ENCODE data around the gene DIPK1B.

DIPK1B gene

GRCh38 chr9:136740491-136740890 is 28.1 kb downstream of the DIPK1B start:
- Histone ChIP-seq H3K27me3 (ENCODE audit: control insufficient read depth in 1 of 2, insufficient read depth in 2 of 2, low read length in 2 of 2) (peaks cover 13 to 46% of the 10 kb centered on the region in 2 donors), H3K4me1 (ENCODE audit: insufficient read depth, low read length) (no peaks in the 10 kb centered on the region), H3K9me3 (ENCODE audit: low read length) (no peaks in the 10 kb centered on the region), H3K9ac (ENCODE audit: low read length) (no peak overlapping the region), H3K27ac (ENCODE audit: low read depth, low read length) (no peak overlapping the region), H3K4me3 (ENCODE audit: low read depth in 1 of 2, low read length in 2 of 2) (no peak overlapping the region), H3K36me3 (ENCODE audit: insufficient read depth, low read length) (no peaks in the 10 kb centered on the region)

GRCh38 chr9:136740971-136741882 is 28.9 kb downstream of the DIPK1B start:
- no peak overlapping the region for H3K9ac ChIP-seq (ENCODE audit: low read length)
- peaks cover 13 to 46% of the 10 kb centered on the region in 2 donors for H3K27me3 ChIP-seq (ENCODE audit: control insufficient read depth in 1 of 2, insufficient read depth in 2 of 2, low read length in 2 of 2)
- H3K4me1 ChIP-seq (ENCODE audit: insufficient read depth, low read length), result no peaks in the 10 kb centered on the region
- H3K4me3 ChIP-seq (ENCODE audit: low read depth in 1 of 2, low read length in 2 of 2), result no peak overlapping the region
- H3K27ac ChIP-seq (ENCODE audit: low read depth, low read length), result no peak overlapping the region
- no peaks in the 10 kb centered on the region for H3K36me3 ChIP-seq (ENCODE audit: insufficient read depth, low read length)
- H3K9me3 ChIP-seq (ENCODE audit: low read length), result no peaks in the 10 kb centered on the region

- H3K27me3 ChIP-seq (ENCODE audit: control insufficient read depth in 1 of 2, insufficient read depth in 2 of 2, low read length in 2 of 2), result peaks cover 13 to 46% of the 10 kb centered on the region in 2 donors
- no peak overlapping the region for H3K9ac ChIP-seq (ENCODE audit: low read length)
- H3K4me1 ChIP-seq (ENCODE audit: insufficient read depth, low read length), result no peaks in the 10 kb centered on the region
- no peak overlapping the region for H3K27ac ChIP-seq (ENCODE audit: low read depth, low read length)
- no peaks in the 10 kb centered on the region for H3K9me3 ChIP-seq (ENCODE audit: low read length)
- no peaks in the 10 kb centered on the region for H3K36me3 ChIP-seq (ENCODE audit: insufficient read depth, low read length)
- H3K4me3 ChIP-seq (ENCODE audit: low read depth in 1 of 2, low read length in 2 of 2), result no peak overlapping the region
Observed at GRCh38 chr9:136741883-136742571, 29.7 kb downstream of the DIPK1B start.

GRCh38 chr9:136742591-136743391 is 30.4 kb downstream of the DIPK1B start, which contains the start of gene LCN10:
TSS of gene LCN10 (minus strand) at chr9:136742940. CDS start at chr9:136742903, 37 bp downstream.
- Histone ChIP-seq H3K27ac (ENCODE audit: low read depth, low read length) (no peak within 1 kb of the TSS), H3K9me3 (ENCODE audit: low read length) (no peaks in the 10 kb centered on the region), H3K4me1 (ENCODE audit: insufficient read depth, low read length) (no peaks in the 10 kb centered on the region), H3K4me3 (ENCODE audit: low read depth in 1 of 2, low read length in 2 of 2) (no peak within 1 kb of the TSS), H3K36me3 (ENCODE audit: insufficient read depth, low read length) (no peaks in the 10 kb centered on the region), H3K9ac (ENCODE audit: low read length) (no peak within 1 kb of the TSS), H3K27me3 (ENCODE audit: control insufficient read depth in 1 of 2, insufficient read depth in 2 of 2, low read length in 2 of 2) (peaks cover 13 to 46% of the 10 kb centered on the region in 2 donors)

- no peak overlapping the region for H3K4me3 ChIP-seq (ENCODE audit: low read depth in 1 of 2, low read length in 2 of 2)
- no peaks in the 10 kb centered on the region for H3K36me3 ChIP-seq (ENCODE audit: insufficient read depth, low read length)
- no peak overlapping the region for H3K9ac ChIP-seq (ENCODE audit: low read length)
- no peaks in the 10 kb centered on the region for H3K4me1 ChIP-seq (ENCODE audit: insufficient read depth, low read length)
- no peaks in the 10 kb centered on the region for H3K9me3 ChIP-seq (ENCODE audit: low read length)
- peaks cover 13 to 46% of the 10 kb centered on the region in 2 donors for H3K27me3 ChIP-seq (ENCODE audit: control insufficient read depth in 1 of 2, insufficient read depth in 2 of 2, low read length in 2 of 2)
- no peak overlapping the region for H3K27ac ChIP-seq (ENCODE audit: low read depth, low read length)
Observed at GRCh38 chr9:136743639-136744211, 31.4 kb downstream of the DIPK1B start.

- H3K9me3 ChIP-seq (ENCODE audit: low read length), result no peaks in the 10 kb centered on the region
- H3K36me3 ChIP-seq (ENCODE audit: insufficient read depth, low read length), result no peaks in the 10 kb centered on the region
- no peaks in the 10 kb centered on the region for H3K4me1 ChIP-seq (ENCODE audit: insufficient read depth, low read length)
- no peak overlapping the region for H3K4me3 ChIP-seq (ENCODE audit: low read depth in 1 of 2, low read length in 2 of 2)
- H3K27me3 ChIP-seq (ENCODE audit: control insufficient read depth in 1 of 2, insufficient read depth in 2 of 2, low read length in 2 of 2), result peaks cover 13 to 46% of the 10 kb centered on the region in 2 donors
- H3K27ac ChIP-seq (ENCODE audit: low read depth, low read length), result no peak overlapping the region
- H3K9ac ChIP-seq (ENCODE audit: low read length), result no peak overlapping the region
Observed at GRCh38 chr9:136744773-136745172, 32.4 kb downstream of the DIPK1B start.

- no peaks in the 10 kb centered on the region for H3K36me3 ChIP-seq (ENCODE audit: insufficient read depth, low read length)
- H3K9ac ChIP-seq (ENCODE audit: low read length), result no peak overlapping the region
- no peak overlapping the region for H3K27ac ChIP-seq (ENCODE audit: low read depth, low read length)
- peaks cover 13 to 42% of the 10 kb centered on the region in 2 donors for H3K27me3 ChIP-seq (ENCODE audit: control insufficient read depth in 1 of 2, insufficient read depth in 2 of 2, low read length in 2 of 2)
- H3K4me3 ChIP-seq (ENCODE audit: low read depth in 1 of 2, low read length in 2 of 2), result no peak overlapping the region
- no peaks in the 10 kb centered on the region for H3K4me1 ChIP-seq (ENCODE audit: insufficient read depth, low read length)
- H3K9me3 ChIP-seq (ENCODE audit: low read length), result no peaks in the 10 kb centered on the region
Observed at GRCh38 chr9:136745389-136746154, 33.2 kb downstream of the DIPK1B start.

GRCh38 chr9:136746155-136746490 is 33.8 kb downstream of the DIPK1B start:
- Histone ChIP-seq H3K27ac (ENCODE audit: low read depth, low read length) (no peak overlapping the region), H3K4me3 (ENCODE audit: low read depth in 1 of 2, low read length in 2 of 2) (no peak overlapping the region), H3K27me3 (ENCODE audit: control insufficient read depth in 1 of 2, insufficient read depth in 2 of 2, low read length in 2 of 2) (peaks cover 13 to 37% of the 10 kb centered on the region in 2 donors)

GRCh38 chr9:136746621-136747020 is 34.2 kb downstream of the DIPK1B start:
- H3K36me3 ChIP-seq (ENCODE audit: insufficient read depth, low read length), result no peaks in the 10 kb centered on the region
- no peaks in the 10 kb centered on the region for H3K4me1 ChIP-seq (ENCODE audit: insufficient read depth, low read length)
- H3K27ac ChIP-seq (ENCODE audit: low read depth, low read length), result no peak overlapping the region
- no peak overlapping the region for H3K9ac ChIP-seq (ENCODE audit: low read length)
- H3K4me3 ChIP-seq (ENCODE audit: low read depth in 1 of 2, low read length in 2 of 2), result no peak overlapping the region
- H3K27me3 ChIP-seq (ENCODE audit: control insufficient read depth in 1 of 2, insufficient read depth in 2 of 2, low read length in 2 of 2), result peaks cover 10 to 32% of the 10 kb centered on the region in 2 donors
- no peaks in the 10 kb centered on the region for H3K9me3 ChIP-seq (ENCODE audit: low read length)

More at GRCh38 chr9:136746155-136746490, 33.8 kb downstream of the DIPK1B start:
- Histone ChIP-seq H3K9ac (ENCODE audit: low read length) (no peak overlapping the region), H3K4me1 (ENCODE audit: insufficient read depth, low read length) (no peaks in the 10 kb centered on the region), H3K36me3 (ENCODE audit: insufficient read depth, low read length) (no peaks in the 10 kb centered on the region), H3K9me3 (ENCODE audit: low read length) (no peaks in the 10 kb centered on the region)

- Histone ChIP-seq H3K4me1 (ENCODE audit: insufficient read depth, low read length) (no peaks in the 10 kb centered on the region), H3K4me3 (ENCODE audit: low read depth in 1 of 2, low read length in 2 of 2) (no peak overlapping the region), H3K27me3 (ENCODE audit: control insufficient read depth in 1 of 2, insufficient read depth in 2 of 2, low read length in 2 of 2) (peaks cover 7 to 24% of the 10 kb centered on the region in 2 donors), H3K9me3 (ENCODE audit: low read length) (no peaks in the 10 kb centered on the region), H3K36me3 (ENCODE audit: insufficient read depth, low read length) (no peaks in the 10 kb centered on the region), H3K27ac (ENCODE audit: low read depth, low read length) (no peak overlapping the region), H3K9ac (ENCODE audit: low read length) (no peak overlapping the region)
Observed at GRCh38 chr9:136747161-136748060, 35.0 kb downstream of the DIPK1B start.
